ENCODE results near the gene PLCH2. TPM values are rescaled to one million over a fixed set of nuclear protein-coding genes. Genes with fewer than 3 reads are reported as not detected.

PLCH2 gene
- total RNA-seq, 1 experiment from 2014 or later: 123 TPM

DNA sequence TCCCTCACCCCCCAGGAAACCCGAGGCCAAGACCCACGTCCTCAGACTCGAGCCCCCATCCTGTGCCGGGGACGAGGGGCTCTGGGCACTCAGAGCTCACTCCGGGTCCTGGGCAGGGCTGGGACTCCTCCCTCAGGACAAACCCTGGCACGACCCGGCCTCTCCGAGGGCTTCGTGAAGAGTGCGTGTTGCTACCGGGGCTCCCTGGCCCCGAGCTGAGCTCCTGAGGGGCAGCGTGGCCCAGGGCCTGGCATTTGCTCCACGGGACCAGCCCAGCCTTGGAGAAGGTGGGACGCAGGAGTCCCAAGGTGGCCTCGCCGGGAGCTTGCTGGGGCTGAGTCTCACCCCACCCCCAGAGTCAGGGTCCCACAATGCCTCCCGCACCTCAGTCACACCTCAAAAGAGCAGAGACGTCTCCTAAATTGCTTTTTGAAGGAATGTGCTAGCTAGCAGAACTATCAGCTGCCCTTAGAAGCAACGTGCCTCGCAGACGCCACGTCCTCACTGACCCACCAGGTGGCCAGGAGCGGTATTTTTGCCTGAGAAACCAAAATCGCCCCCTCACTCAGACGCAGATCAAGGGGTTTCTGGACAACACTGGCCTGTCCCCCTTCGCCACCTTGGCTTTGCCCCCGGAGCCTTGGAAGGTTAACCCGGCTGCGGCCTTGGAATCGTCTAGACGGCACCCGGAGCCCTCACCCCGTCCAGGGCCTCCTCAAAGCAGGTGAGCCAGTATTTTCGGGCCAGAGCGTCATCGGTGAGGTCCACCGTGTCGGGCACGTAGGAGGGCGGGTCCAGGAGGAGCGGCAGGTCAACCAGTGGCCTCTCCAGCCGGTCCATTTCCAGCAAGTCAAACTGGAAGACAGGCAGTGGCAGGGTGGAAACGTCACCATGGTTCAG, 39.0 kb downstream of the PLCH2 start:
- intact Hi-C loops (cut with micrococcal nuclease): no loop called here
- DNase-seq (ENCODE audit: unreplicated experiment): no peak
- H3K36me3 Mint-ChIP-seq (ENCODE audit: insufficient read depth, unreplicated experiment): peaks cover 30% of the 10 kb centered on the region
- TF ChIP-seq, protein P1, sequence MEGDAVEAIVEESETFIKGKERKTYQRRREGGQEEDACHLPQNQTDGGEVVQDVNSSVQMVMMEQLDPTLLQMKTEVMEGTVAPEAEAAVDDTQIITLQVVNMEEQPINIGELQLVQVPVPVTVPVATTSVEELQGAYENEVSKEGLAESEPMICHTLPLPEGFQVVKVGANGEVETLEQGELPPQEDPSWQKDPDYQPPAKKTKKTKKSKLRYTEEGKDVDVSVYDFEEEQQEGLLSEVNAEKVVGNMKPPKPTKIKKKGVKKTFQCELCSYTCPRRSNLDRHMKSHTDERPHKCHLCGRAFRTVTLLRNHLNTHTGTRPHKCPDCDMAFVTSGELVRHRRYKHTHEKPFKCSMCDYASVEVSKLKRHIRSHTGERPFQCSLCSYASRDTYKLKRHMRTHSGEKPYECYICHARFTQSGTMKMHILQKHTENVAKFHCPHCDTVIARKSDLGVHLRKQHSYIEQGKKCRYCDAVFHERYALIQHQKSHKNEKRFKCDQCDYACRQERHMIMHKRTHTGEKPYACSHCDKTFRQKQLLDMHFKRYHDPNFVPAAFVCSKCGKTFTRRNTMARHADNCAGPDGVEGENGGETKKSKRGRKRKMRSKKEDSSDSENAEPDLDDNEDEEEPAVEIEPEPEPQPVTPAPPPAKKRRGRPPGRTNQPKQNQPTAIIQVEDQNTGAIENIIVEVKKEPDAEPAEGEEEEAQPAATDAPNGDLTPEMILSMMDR (IDR thresholded peaks at IDR 0.05; ENCODE audit: unreplicated experiment): peak; percentile 26
- H3K4me3 Mint-ChIP-seq (ENCODE audit: unreplicated experiment): no peak overlapping the region
- ChIA-PET CTCF (interaction anchor here (0.5 to 1.7 kb wide), 2 partner anchors 32 to 84 kb away, joined by 3 to 6 read pairs; no protein-coding TSS in a partner anchor), POLR2A (no interaction called here)
- BruUV-seq (replicated peaks): no TSS peak
- H3K27ac Mint-ChIP-seq (ENCODE audit: low read depth, unreplicated experiment): no peak overlapping the region
- no peaks in the 10 kb centered on the region for H3K9me3 Mint-ChIP-seq (ENCODE audit: unreplicated experiment)
- H3K27me3 Mint-ChIP-seq (ENCODE audit: insufficient read depth, unreplicated experiment): no peaks in the 10 kb centered on the region
- no peaks in the 10 kb centered on the region for H3K4me1 Mint-ChIP-seq (ENCODE audit: insufficient read depth, unreplicated experiment)

DNA sequence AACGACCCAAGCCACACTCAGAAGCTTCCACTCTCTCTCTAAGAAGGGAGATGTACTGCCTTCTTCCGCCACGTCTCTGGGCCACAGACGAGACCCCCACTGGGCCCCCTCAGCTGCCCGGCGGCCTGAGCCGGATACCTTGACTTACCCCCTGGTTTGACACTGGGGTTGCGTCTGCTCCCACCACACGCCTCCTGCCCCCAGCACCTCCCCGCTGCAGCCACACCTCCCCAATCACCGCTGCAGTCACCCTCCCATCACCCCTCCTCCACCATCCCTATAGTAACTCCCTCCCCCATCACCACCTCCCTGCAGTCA, 39.6 kb downstream of the PLCH2 start:
- H3K36me3 Mint-ChIP-seq (ENCODE audit: insufficient read depth, unreplicated experiment): peaks cover 31% of the 10 kb centered on the region
- no peak for DNase-seq (ENCODE audit: unreplicated experiment)
- no peaks in the 10 kb centered on the region for H3K9me3 Mint-ChIP-seq (ENCODE audit: unreplicated experiment)
- ChIA-PET POLR2A (no interaction called here), CTCF (interaction anchor here (1.7 kb wide), 1 partner anchor 32 kb away, joined by 6 read pairs; no protein-coding TSS in a partner anchor)
- H3K4me3 Mint-ChIP-seq (ENCODE audit: unreplicated experiment): no peak overlapping the region
- no peaks in the 10 kb centered on the region for H3K4me1 Mint-ChIP-seq (ENCODE audit: insufficient read depth, unreplicated experiment)
- BruUV-seq (replicated peaks): no TSS peak
- no peak overlapping the region for H3K27ac Mint-ChIP-seq (ENCODE audit: low read depth, unreplicated experiment)
- intact Hi-C loops (cut with micrococcal nuclease): no loop called here
- TF ChIP-seq, protein P1 (IDR thresholded peaks at IDR 0.05; ENCODE audit: unreplicated experiment): no peak
- H3K27me3 Mint-ChIP-seq (ENCODE audit: insufficient read depth, unreplicated experiment): no peaks in the 10 kb centered on the region

DNA sequence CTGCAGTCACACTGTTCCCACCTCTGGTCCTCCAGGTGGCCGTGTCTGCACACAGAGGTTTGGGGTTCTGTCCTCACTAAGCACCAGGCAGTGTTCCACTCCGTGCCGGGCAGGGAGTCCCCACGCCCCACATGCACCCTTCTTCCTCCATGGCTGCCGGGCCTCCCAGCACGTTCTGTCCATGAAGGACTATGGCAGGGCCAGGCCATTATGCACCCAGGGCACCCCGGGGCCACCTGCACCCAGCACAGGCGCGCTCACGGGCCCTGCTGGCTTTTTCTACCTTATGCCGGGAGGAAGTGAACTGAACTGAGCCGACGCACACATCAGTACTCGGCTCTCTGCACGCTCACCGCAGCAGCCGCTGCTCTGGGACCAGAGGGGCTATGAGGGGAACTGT, 40.0 kb downstream of the PLCH2 start:
- Mint-ChIP-seq H3K9me3 (ENCODE audit: unreplicated experiment) (no peaks in the 10 kb centered on the region), H3K27ac (ENCODE audit: low read depth, unreplicated experiment) (no peak overlapping the region), H3K36me3 (ENCODE audit: insufficient read depth, unreplicated experiment) (peaks cover 35% of the 10 kb centered on the region), H3K4me3 (ENCODE audit: unreplicated experiment) (no peak overlapping the region), H3K27me3 (ENCODE audit: insufficient read depth, unreplicated experiment) (no peaks in the 10 kb centered on the region), H3K4me1 (ENCODE audit: insufficient read depth, unreplicated experiment) (no peaks in the 10 kb centered on the region)
- TF ChIP-seq, protein P1 (IDR thresholded peaks at IDR 0.05; ENCODE audit: unreplicated experiment): no peak
- no TSS peak for BruUV-seq (replicated peaks)
- DNase-seq (ENCODE audit: unreplicated experiment): no peak
- intact Hi-C loops (cut with micrococcal nuclease): no loop called here
- CTCF ChIA-PET: interaction anchor here (1.7 kb wide), 1 partner anchor 31 kb away, joined by 6 read pairs; no protein-coding TSS in a partner anchor
- POLR2A ChIA-PET: no interaction called here

DNA sequence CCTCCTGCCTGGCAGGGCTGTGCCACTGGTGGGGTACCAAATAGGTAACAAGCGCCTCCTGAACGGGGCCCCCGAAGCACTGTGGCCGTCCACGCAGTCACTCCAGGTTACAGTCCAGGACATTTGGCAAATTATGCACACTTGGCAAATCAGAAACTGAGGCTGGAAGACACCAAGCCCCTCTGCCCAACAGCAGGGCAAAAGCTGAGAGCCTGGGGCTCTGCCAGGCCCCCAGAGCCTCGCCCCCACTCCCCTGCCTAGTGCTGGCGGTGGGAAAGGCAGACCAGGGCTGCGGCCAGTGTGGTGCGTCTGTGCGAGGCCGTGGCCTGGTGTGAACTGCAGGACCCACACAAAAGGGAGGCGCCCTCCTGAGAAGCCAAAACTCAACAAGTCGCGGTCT, 40.9 kb downstream of the PLCH2 start:
- H3K4me1 Mint-ChIP-seq (ENCODE audit: insufficient read depth, unreplicated experiment): no peaks in the 10 kb centered on the region
- H3K27me3 Mint-ChIP-seq (ENCODE audit: insufficient read depth, unreplicated experiment): no peaks in the 10 kb centered on the region
- CTCF ChIA-PET: interaction anchor here (0.6 kb wide), 1 partner anchor 21 kb away, joined by 3 read pairs; no protein-coding TSS in a partner anchor
- H3K27ac Mint-ChIP-seq (ENCODE audit: low read depth, unreplicated experiment): no peak overlapping the region
- no TSS peak for BruUV-seq (replicated peaks)
- no peak for DNase-seq (ENCODE audit: unreplicated experiment)
- TF ChIP-seq, protein P1 (IDR thresholded peaks at IDR 0.05; ENCODE audit: unreplicated experiment): no peak
- POLR2A ChIA-PET: no interaction called here
- H3K36me3 Mint-ChIP-seq (ENCODE audit: insufficient read depth, unreplicated experiment): peaks cover 34% of the 10 kb centered on the region
- intact Hi-C loops (cut with micrococcal nuclease): no loop called here
- H3K4me3 Mint-ChIP-seq (ENCODE audit: unreplicated experiment): no peak overlapping the region
- no peaks in the 10 kb centered on the region for H3K9me3 Mint-ChIP-seq (ENCODE audit: unreplicated experiment)

All from MCF 10A (cell line).